ENCODE measurements around the gene PDE4A. TPM values are rescaled to one million over a fixed set of nuclear protein-coding genes. Genes with fewer than 3 reads are reported as not detected.

The PDE4A gene
- total and polyA plus RNA-seq, 2 of the 13 experiments (the other 11 are each of a cell fraction or from before 2014, with no cell fraction given) = 1.1 to 4.1 TPM

DNA sequence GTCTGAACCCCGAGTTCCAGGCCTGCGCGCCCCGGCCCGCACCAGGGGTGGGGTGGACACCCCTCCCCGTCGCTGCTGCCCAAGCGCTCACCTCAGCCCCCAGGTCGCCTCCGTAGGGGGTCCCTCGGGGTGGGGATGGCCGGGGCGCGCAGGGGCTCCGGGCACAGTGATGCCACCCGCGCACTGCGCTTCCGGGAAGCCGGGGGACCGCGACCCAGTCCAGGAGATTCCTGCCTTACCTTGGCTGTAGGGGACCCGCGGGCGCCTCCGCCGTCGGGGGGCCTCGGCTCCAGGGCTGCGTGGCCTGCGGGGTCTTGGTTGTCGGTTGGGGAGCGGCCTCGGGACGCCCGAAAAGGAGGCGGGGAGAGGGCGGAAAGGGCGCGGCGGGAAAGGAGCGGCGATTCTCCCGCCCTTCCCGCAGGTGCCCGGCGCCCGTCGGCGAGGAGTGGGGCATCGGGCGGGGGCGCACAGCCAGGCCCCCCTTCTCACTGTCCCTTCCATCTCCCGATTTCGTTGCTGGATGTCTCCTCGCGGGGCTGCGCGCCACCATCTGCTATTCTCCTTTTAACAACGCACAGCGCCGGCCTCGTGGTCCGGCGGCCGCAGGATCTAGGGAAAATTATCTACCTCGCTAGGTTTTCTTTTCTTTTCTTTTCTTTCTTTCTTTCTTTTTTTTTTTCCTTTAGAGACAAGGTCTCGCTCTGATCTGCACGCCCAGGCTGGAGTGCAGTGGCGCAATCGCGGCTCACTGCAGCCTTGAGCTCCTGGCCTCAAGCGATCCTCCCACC, 82.9 kb downstream of the PDE4A start, which contains the start of gene KEAP1 (continued):
- TF ChIP-seq SYNCRIP (IDR thresholded peaks at IDR 0.05; ENCODE audit: insufficient read depth, low read depth, low read length) = no peak
- TF ChIP-seq, protein P1, sequence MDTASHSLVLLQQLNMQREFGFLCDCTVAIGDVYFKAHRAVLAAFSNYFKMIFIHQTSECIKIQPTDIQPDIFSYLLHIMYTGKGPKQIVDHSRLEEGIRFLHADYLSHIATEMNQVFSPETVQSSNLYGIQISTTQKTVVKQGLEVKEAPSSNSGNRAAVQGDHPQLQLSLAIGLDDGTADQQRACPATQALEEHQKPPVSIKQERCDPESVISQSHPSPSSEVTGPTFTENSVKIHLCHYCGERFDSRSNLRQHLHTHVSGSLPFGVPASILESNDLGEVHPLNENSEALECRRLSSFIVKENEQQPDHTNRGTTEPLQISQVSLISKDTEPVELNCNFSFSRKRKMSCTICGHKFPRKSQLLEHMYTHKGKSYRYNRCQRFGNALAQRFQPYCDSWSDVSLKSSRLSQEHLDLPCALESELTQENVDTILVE (CRISPR knock-in tag; IDR thresholded peaks at IDR 0.05) = no peak
- peak; percentile 61; the same call in 1 of the 2 replicates for TF ChIP-seq KDM1A (CRISPR knock-in tag; IDR thresholded peaks at IDR 0.05)
- TF ChIP-seq, protein P2, sequence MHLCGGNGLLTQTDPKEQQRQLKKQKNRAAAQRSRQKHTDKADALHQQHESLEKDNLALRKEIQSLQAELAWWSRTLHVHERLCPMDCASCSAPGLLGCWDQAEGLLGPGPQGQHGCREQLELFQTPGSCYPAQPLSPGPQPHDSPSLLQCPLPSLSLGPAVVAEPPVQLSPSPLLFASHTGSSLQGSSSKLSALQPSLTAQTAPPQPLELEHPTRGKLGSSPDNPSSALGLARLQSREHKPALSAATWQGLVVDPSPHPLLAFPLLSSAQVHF (CRISPR knock-in tag; IDR thresholded peaks at IDR 0.05) = peak; percentile 68; the same call in 1 of the 2 replicates
- TF ChIP-seq RFX3 (CRISPR knock-in tag; IDR thresholded peaks at IDR 0.05) = no peak
- no peak; the same call in 1 of the 2 replicates for TF ChIP-seq RNF2 (conservative IDR thresholded peaks at IDR 0.05; ENCODE audit: low read depth)
- no peak for TF ChIP-seq NFKBIZ (CRISPR knock-in tag; IDR thresholded peaks at IDR 0.05)
- no peak; the same call in 1 of the 2 replicates for TF ChIP-seq ZNF567 (CRISPR knock-in tag; IDR thresholded peaks at IDR 0.05; ENCODE audit: borderline replicate concordance)
- peak; percentile 18; the same call in 1 of the 2 replicates for TF ChIP-seq HNF4A (CRISPR knock-in tag; IDR thresholded peaks at IDR 0.05)
- no peak for TF ChIP-seq USF2 (IDR thresholded peaks at IDR 0.05; ENCODE audit: low read depth, low read length)
- 0 out of 2 replicates have a peak, but pooled peaks have one; percentile 23 for TF ChIP-seq USF2 (CRISPR knock-in tag; IDR thresholded peaks at IDR 0.05; ENCODE audit: borderline replicate concordance)
- no peak for TF ChIP-seq SALL1 (CRISPR knock-in tag; IDR thresholded peaks at IDR 0.05)
- no peak for TF ChIP-seq ZNF749 (CRISPR knock-in tag; IDR thresholded peaks at IDR 0.05; ENCODE audit: borderline replicate concordance)
- TF ChIP-seq TEAD3 (CRISPR knock-in tag; optimal IDR thresholded peaks at IDR 0.05; ENCODE audit: borderline replicate concordance) = no peak
- no peak for TF ChIP-seq SP140L (CRISPR knock-in tag; IDR thresholded peaks at IDR 0.05; ENCODE audit: borderline replicate concordance)
- TF ChIP-seq, protein P3, sequence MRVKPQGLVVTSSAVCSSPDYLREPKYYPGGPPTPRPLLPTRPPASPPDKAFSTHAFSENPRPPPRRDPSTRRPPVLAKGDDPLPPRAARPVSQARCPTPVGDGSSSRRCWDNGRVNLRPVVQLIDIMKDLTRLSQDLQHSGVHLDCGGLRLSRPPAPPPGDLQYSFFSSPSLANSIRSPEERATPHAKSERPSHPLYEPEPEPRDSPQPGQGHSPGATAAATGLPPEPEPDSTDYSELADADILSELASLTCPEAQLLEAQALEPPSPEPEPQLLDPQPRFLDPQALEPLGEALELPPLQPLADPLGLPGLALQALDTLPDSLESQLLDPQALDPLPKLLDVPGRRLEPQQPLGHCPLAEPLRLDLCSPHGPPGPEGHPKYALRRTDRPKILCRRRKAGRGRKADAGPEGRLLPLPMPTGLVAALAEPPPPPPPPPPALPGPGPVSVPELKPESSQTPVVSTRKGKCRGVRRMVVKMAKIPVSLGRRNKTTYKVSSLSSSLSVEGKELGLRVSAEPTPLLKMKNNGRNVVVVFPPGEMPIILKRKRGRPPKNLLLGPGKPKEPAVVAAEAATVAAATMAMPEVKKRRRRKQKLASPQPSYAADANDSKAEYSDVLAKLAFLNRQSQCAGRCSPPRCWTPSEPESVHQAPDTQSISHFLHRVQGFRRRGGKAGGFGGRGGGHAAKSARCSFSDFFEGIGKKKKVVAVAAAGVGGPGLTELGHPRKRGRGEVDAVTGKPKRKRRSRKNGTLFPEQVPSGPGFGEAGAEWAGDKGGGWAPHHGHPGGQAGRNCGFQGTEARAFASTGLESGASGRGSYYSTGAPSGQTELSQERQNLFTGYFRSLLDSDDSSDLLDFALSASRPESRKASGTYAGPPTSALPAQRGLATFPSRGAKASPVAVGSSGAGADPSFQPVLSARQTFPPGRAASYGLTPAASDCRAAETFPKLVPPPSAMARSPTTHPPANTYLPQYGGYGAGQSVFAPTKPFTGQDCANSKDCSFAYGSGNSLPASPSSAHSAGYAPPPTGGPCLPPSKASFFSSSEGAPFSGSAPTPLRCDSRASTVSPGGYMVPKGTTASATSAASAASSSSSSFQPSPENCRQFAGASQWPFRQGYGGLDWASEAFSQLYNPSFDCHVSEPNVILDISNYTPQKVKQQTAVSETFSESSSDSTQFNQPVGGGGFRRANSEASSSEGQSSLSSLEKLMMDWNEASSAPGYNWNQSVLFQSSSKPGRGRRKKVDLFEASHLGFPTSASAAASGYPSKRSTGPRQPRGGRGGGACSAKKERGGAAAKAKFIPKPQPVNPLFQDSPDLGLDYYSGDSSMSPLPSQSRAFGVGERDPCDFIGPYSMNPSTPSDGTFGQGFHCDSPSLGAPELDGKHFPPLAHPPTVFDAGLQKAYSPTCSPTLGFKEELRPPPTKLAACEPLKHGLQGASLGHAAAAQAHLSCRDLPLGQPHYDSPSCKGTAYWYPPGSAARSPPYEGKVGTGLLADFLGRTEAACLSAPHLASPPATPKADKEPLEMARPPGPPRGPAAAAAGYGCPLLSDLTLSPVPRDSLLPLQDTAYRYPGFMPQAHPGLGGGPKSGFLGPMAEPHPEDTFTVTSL (CRISPR knock-in tag; IDR thresholded peaks at IDR 0.05; ENCODE audit: borderline replicate concordance) = no peak
- no peak for TF ChIP-seq PRPF4 (IDR thresholded peaks at IDR 0.05; ENCODE audit: low read depth, low read length, poor library complexity, severe bottlenecking)
- TF ChIP-seq SCMH1 (CRISPR knock-in tag; IDR thresholded peaks at IDR 0.05; ENCODE audit: borderline replicate concordance) = no peak
- no peak for TF ChIP-seq BRF2 (CRISPR knock-in tag; IDR thresholded peaks at IDR 0.05)
